PC-3 (cell line): Measurements from ENCODE around the gene DLGAP1. TPM values are rescaled to one million over a fixed set of nuclear protein-coding genes. Genes with fewer than 3 reads are reported as not detected.
A peak's percentile ranks its signal among the peaks of the same experiment; 100 is the strongest.

Source experiments
- ATAC-seq: fragments of 200-7000 bp; cut with Tn5 transposase; 2 replicates; pipeline ENCODE4 v1.9.1; 2020; ENCODE audit warnings: mild to moderate bottlenecking, moderate library complexity
- BruUV-seq: library from RNA; stranded (reverse); fragments of 400-500 nt; replicated peaks from 2 replicates; lab custom pipeline; 2021; lab: Mats Ljungman, UMichigan
- CTCF ChIA-PET: fragments of 300-600 bp; sonication (Branson Sonifier 250); formaldehyde crosslinking; loops from one replicate; lab custom pipeline; 2022; ENCODE audit warnings: antibody characterized with exemption; lab: Charles Lee
- POLR2A ChIA-PET: fragments of 300-600 bp; sonication (Branson Sonifier 250); formaldehyde crosslinking; loops from one replicate; lab custom pipeline; 2022; ENCODE audit warnings: antibody characterized with exemption; ENCODE audit not compliant: unreplicated experiment; lab: Charles Lee
- DNase-seq: peaks from one replicate; pipeline ENCODE4 v3.0.0-alpha.2; 2015
- H2AFZ ChIP-seq: fragments of 300-600 bp; sonication (generic); 2 replicates; pipeline ENCODE4 v1.6.0; 2016; ENCODE audit warnings: antibody characterized with exemption, low read length
- H3F3A ChIP-seq: fragments of 300-600 bp; sonication (generic); one replicate; pipeline ENCODE4 v1.6.0; 2017; ENCODE audit warnings: antibody characterized with exemption, low read length, control low read depth, mild to moderate bottlenecking; ENCODE audit not compliant: unreplicated experiment
- H3K27ac ChIP-seq: fragments of 300-600 bp; sonication (generic); 2 replicates; pipeline ENCODE4 v1.5.1; 2016; ENCODE audit warnings: mild to moderate bottlenecking, low read length
- H3K27me3 ChIP-seq: fragments of 300-600 bp; sonication (generic); 2 replicates; pipeline ENCODE4 v1.6.1; 2016; ENCODE audit warnings: low read length, mixed read lengths
- H3K36me3 ChIP-seq: fragments of 300-600 bp; sonication (generic); 2 replicates; pipeline ENCODE4 v1.6.1; 2016; ENCODE audit warnings: low read depth, mixed run types, low read length, mixed read lengths
- H3K4me1 ChIP-seq: fragments of 300-600 bp; sonication (generic); 2 replicates; pipeline ENCODE4 v1.5.1; 2016; ENCODE audit warnings: low read length; ENCODE audit not compliant: insufficient read depth
- H3K4me2 ChIP-seq: fragments of 300-600 bp; sonication (generic); 2 replicates; pipeline ENCODE4 v1.6.0; 2016; ENCODE audit warnings: low read length
- H3K4me3 ChIP-seq: fragments of 300-600 bp; sonication (generic); 2 replicates; pipeline ENCODE4 v1.5.1; 2016; ENCODE audit warnings: mild to moderate bottlenecking, low read length, mixed read lengths
- H3K79me2 ChIP-seq: fragments of 300-600 bp; sonication (generic); 2 replicates; pipeline ENCODE4 v1.6.1; 2017; ENCODE audit warnings: low read length, mixed read lengths
- H3K9ac ChIP-seq: fragments of 300-600 bp; sonication (generic); 2 replicates; pipeline ENCODE4 v1.6.0; 2016; ENCODE audit warnings: mild to moderate bottlenecking, low read length
- H3K9me2 ChIP-seq: fragments of 300-600 bp; sonication (generic); replicated peaks from 2 replicates; pipeline ENCODE4 v1.6.1; 2016; ENCODE audit warnings: mixed run types, low read length, mixed read lengths
- H3K9me3 ChIP-seq: fragments of 300-600 bp; sonication (generic); 2 replicates; pipeline ENCODE4 v1.6.1; 2016; ENCODE audit warnings: low read length, mixed read lengths
- H4K20me1 ChIP-seq: fragments of 300-600 bp; sonication (generic); 2 replicates; pipeline ENCODE4 v1.6.1; 2016; ENCODE audit warnings: low read length, mixed read lengths
- CTCF ChIP-seq: fragments of 300-600 bp; sonication (generic); conservative IDR thresholded peaks from 2 replicates; pipeline ENCODE4 v1.5.1; 2017; ENCODE audit warnings: antibody characterized with exemption, low read depth, mild to moderate bottlenecking, low read length
- EZH2 ChIP-seq: fragments of 300-600 bp; sonication (generic); IDR thresholded peaks from one replicate; pipeline ENCODE4 v1.6.1; 2017; ENCODE audit warnings: antibody characterized with exemption, mild to moderate bottlenecking, low read length; ENCODE audit not compliant: unreplicated experiment
- EZH2phosphoT487 ChIP-seq: fragments of 300-600 bp; sonication (generic); IDR thresholded peaks from 2 replicates; pipeline ENCODE4 v1.6.1; 2018; ENCODE audit warnings: mild to moderate bottlenecking, antibody characterized with exemption, low read length, borderline replicate concordance
- intact Hi-C: fragments of 100-400 bp; cut with micrococcal nuclease; formaldehyde crosslinking; loops from 2 replicates; pipeline ENCODE4 v1.9.0; 2023
- total RNA-seq: library from RNA; depleted of rRNA; stranded (reverse); fragments of >200 nt; gene quantifications from 2 replicates; pipeline ENCODE4 v1.2.3, GENCODE V29; 2014

The DLGAP1 gene
- total RNA-seq, 1 experiment from 2014 or later: not detected

- TF ChIP-seq EZH2phosphoT487: no peak
- no peak for TF ChIP-seq CTCF
- TF ChIP-seq EZH2: no peak
- no peak overlapping the region for H3K4me2 ChIP-seq
- no peaks in the 10 kb centered on the region for H3K4me1 ChIP-seq
- H3F3A ChIP-seq: no peaks in the 10 kb centered on the region
- no peak overlapping the region for H3K27ac ChIP-seq
- no TSS peak for BruUV-seq
- no peak overlapping the region for H3K9ac ChIP-seq
- peaks cover 15% of the 10 kb centered on the region for H3K27me3 ChIP-seq
- H3K9me2 ChIP-seq: no peaks in the 10 kb centered on the region
- ChIA-PET POLR2A (no interaction called here), CTCF (no interaction called here)
- H3K9me3 ChIP-seq: no peaks in the 10 kb centered on the region
- H3K4me3 ChIP-seq: no peak overlapping the region
- H4K20me1 ChIP-seq: no peaks in the 10 kb centered on the region
- ATAC-seq: no peak
- DNase-seq: no peak
- no peaks in the 10 kb centered on the region for H3K79me2 ChIP-seq
- no peaks in the 10 kb centered on the region for H3K36me3 ChIP-seq
- no peak overlapping the region for H2AFZ ChIP-seq
- intact Hi-C loops: no loop called here
These were observed 447.3 kb downstream of the DLGAP1 start for GRCh38 chr18:4007846-4008245.

GRCh38 chr18:4004183-4004829, 450.8 kb downstream of the DLGAP1 start:
- no peaks in the 10 kb centered on the region for H3K79me2 ChIP-seq
- CTCF ChIA-PET: no interaction called here
- no peak overlapping the region for H3K4me3 ChIP-seq
- no peaks in the 10 kb centered on the region for H3K9me2 ChIP-seq
- H3K4me2 ChIP-seq: peak overlapping the region; percentile 11; the same call in 1 of the 2 replicates
- no peaks in the 10 kb centered on the region for H3F3A ChIP-seq
- H2AFZ ChIP-seq: no peak overlapping the region
- POLR2A ChIA-PET: no interaction called here
- peak; percentile 31 for DNase-seq
- intact Hi-C loops: no loop called here
- H3K36me3 ChIP-seq: no peaks in the 10 kb centered on the region
- TF ChIP-seq EZH2: no peak
- no peak for TF ChIP-seq EZH2phosphoT487
- TF ChIP-seq CTCF: no peak
- no peaks in the 10 kb centered on the region for H3K9me3 ChIP-seq
- no peaks in the 10 kb centered on the region for H4K20me1 ChIP-seq
- no peaks in the 10 kb centered on the region for H3K4me1 ChIP-seq
- H3K9ac ChIP-seq: no peak overlapping the region
- peaks cover 17% of the 10 kb centered on the region for H3K27me3 ChIP-seq
- peak; percentile 38; the same call in 1 of the 2 replicates for ATAC-seq
- BruUV-seq: no TSS peak
- no peak overlapping the region for H3K27ac ChIP-seq

- H3K27me3 ChIP-seq: peaks cover 9% of the 10 kb centered on the region
- no peak overlapping the region for H3K27ac ChIP-seq
- ATAC-seq (0 out of 2 replicates have a peak, but pooled peaks have one; percentile 49), DNase-seq (peak; percentile 61)
- intact Hi-C loops: loop anchor here (1.0 to 5.0 kb wide), 5 partner anchors 227 to 1058 kb away; no protein-coding TSS in a partner anchor
- no peak for TF ChIP-seq EZH2
- no peak for TF ChIP-seq EZH2phosphoT487
- peak; percentile 89 for TF ChIP-seq CTCF
- H3F3A ChIP-seq: no peaks in the 10 kb centered on the region
- no peak overlapping the region for H2AFZ ChIP-seq
- ChIA-PET POLR2A (no interaction called here), CTCF (no interaction called here)
- H3K9me3 ChIP-seq: no peaks in the 10 kb centered on the region
- no peaks in the 10 kb centered on the region for H3K9me2 ChIP-seq
- no peaks in the 10 kb centered on the region for H3K4me1 ChIP-seq
- H3K36me3 ChIP-seq: no peaks in the 10 kb centered on the region
- H4K20me1 ChIP-seq: no peaks in the 10 kb centered on the region
- H3K4me2 ChIP-seq: no peak overlapping the region
- H3K79me2 ChIP-seq: no peaks in the 10 kb centered on the region
- no TSS peak for BruUV-seq
- no peak overlapping the region for H3K4me3 ChIP-seq
- H3K9ac ChIP-seq: no peak overlapping the region
These were observed 456.3 kb downstream of the DLGAP1 start for GRCh38 chr18:3998698-3999333.
